Activated CD4-positive, alpha-beta T cell treated with anti-CD3 and anti-CD28 coated beads, Interleukin-2, Interleukin-6, amounts not matched to agents 100 ng/mL and 50 ng/mL, durations not matched to agents 16 hours and 8 hours (primary cell): ENCODE results near the gene ADAMTSL3.

Experiments used
- DNase-seq: peaks from one replicate; pipeline ENCODE4 v3.0.0-alpha.2; 2020

ADAMTSL3 gene

DNA sequence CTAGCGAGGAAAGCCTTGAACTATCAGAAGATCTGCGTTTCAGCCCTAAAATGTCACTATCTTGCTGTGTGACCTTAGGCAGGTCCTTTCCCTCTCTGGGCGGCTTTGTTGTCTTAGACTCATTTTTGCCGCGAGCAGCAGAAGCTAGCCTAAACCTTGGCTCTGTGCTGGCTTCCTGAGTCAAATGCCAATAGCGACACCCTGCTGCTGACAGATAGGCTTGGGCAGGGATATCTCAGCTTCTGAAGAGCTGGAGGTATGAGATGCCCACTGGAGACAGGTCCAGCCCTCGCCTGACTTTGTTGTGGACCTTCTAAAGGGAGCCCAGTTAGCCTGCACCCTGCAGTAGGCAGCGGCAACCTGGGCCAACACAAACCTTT is 1.3 kb downstream of the ADAMTSL3 start:
- no peak for DNase-seq

DNA sequence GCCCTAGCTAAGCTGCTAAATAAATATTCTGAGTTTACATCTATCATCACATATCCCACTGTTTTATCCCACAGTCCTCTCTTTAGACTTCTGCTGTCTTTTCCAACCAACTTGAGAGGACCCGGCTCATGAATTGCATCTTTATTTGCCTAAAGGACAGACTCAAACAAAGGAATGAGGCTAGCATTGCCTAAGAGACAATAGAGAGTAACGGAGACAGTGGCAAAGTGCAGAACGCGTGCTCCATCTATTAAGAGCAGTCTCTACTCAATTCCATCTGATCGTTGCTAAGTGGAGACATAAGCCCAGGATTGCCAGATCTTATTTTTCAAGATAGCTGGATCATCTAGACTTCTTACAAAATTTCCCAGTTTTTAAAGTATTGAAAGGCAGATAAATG is 2.3 kb downstream of the ADAMTSL3 start:
- DNase-seq: no peak

DNA sequence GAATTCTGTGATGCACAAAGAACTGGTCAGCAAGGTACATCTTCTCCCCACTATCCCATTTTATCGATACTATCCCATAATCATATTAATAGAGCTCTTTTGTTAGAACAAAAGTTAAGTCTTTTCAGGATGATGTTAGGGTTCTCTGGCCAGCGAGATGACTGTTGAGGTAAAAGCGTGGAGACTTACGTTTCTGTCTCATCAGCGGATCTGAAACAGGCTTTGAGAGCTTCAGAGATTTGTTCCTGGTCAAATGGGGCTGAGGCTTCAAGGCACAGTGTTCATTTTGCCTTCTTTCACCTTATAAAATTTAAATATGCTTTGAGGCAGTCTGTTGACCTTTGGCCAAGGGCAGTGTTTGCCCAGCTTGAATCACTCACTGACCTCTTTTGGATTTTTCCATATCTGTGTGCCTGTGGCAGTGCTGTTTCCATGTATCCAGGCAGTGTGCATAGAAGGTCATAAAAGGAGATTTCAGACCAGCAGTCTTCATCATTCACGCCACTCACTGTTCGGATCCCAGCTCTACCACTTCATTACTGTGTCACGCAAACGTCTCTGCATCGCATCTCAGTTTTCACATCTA is 3.1 kb downstream of the ADAMTSL3 start:
- no peak for DNase-seq

DNA sequence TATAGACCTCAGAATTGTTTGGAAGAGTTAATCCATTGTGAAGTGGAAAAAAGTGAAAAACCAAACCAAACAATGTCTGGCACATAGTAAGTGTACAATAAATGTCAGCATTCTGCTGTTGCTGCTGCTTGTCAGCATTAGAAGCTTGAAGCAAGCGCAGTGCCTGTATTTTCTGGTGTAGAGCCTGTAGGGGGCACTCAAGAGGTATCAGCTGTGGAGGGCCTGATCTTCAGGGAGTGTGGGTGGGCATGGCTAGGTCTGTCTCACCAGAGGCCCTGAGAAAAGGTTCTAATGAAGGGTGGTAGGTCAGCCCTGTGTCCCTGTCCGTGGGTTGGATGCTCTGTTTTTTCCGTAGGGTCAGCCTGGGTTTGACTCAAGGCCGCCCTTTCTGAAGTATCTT is 3.6 kb downstream of the ADAMTSL3 start:
- DNase-seq: no peak

DNA sequence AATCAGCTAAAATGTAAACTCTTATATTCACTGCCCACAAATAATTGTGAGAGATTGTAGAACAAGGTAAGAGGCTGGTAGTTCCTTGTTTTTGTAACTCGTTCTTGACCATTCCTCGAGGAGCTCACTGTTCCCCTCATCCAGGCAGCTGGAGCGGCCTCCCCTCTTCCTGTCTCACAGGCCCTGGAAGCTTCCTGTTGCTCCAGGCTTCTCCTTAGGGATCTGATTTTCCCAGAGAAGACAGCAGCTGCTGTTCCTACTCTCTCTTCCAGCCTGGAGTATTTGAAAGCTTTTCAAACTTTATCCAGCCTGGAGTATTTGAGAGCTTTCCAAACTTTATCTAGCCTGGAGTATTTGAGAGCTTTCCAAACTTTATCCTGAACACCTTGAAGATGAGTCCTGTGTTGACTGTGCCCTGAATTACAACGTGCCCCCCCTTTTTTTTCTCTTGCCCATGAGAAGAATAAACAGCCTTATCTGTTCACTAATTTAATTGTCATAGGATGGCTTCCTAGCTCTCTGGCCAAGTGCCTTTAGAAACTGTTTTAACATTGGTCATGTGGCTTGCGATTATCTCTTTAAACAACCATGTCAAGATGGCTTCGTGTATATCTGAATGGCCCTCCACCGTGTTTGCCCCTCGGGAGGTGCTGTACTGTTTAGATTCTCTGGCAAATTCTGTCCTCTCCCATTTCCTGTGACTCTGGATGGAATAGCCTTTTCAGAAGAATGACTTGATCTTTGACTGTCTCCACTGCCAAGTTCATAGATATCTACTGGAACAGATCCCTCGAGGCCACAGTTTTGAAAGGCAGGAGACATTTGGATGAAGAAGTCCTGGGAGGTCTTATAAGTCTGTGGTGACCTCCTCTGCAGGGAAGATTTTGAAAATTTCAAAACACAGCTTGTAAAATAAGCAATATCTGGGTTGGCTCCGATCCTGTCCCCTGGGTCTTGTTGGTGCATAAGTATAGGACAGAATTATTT is 4.8 kb downstream of the ADAMTSL3 start:
- no peak for DNase-seq

DNA sequence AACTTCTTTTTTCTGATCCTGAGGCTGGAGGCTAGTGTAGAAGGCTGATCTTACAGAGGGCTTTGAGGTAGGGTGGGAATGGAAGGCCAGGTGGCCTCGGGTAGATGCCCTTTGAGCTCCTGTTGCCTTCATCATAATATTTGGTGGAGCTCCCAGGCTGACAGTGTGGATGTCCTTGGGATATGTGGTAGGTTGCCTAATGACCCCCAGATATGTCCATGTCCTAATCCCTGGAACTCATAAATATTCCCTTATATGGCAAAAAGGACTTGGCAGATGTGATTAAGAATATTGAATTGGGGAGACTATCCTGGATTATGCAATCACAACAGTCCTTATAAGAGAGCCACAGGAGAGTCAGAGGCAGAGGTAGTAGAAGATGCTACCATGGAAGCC is 5.5 kb downstream of the ADAMTSL3 start:
- no peak for DNase-seq

DNA sequence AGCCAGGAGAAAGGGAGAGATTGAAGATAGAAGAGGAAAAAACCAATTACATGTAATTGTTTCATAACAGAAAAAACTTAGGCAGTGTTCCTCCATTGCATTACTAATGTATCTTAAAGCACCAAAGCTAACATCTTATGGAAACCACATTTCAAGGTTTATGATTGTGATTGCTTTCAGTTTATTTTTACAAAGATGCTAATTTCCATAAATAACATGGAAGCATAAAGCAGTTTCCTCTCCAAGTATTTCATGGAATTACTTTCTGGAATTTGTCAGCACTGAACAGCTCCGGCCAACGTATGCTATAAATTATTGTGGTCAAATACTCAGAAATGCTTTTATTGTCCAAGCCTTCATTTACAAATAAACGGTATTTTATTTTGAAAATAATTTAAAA is 11.6 kb downstream of the ADAMTSL3 start:
- no peak for DNase-seq

DNA sequence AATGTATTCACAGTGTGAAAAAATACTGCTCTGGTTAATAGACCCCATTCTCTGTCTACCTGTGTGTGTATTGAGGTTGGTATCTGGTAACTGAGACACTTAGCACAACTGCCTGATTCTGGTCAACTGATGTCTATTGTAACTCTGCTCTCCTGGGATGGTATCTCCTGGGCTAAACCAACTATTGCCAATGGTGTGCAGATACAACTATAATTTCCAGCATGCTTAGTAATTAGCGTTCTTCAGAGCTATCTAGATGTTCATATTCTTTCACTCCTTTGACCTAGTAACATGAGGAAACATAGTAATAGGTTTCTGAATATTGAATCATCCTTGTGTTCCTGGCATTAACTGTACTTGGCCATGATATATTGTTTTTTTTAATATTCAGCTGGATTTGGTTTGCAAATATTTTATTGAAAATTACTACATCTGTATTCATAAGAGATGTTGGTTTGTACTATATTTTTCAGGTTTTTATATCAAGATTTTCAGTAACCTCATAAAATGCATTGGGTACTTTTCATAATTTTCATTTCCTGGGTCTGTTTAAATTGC is 16.8 kb downstream of the ADAMTSL3 start:
- no peak for DNase-seq

DNA sequence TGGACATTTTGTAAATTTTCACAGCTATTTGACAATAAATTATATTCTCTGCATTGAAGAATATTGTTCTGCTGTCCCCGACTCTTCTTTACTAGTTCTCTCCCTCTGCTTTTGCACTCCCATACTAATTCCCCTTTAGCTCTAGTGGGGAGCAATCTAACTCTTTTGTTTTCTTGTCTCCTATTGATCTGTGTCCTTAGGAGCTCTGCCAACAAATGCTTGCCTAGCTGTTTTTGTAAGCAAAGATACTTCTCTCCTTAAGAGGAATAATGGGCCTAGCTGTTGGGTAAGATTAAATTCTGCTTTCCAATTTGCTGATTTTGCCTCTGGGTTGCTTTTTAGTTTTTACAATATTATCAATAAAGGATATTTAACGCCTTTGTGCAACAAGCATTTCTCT is 17.7 kb downstream of the ADAMTSL3 start:
- DNase-seq: no peak

DNA sequence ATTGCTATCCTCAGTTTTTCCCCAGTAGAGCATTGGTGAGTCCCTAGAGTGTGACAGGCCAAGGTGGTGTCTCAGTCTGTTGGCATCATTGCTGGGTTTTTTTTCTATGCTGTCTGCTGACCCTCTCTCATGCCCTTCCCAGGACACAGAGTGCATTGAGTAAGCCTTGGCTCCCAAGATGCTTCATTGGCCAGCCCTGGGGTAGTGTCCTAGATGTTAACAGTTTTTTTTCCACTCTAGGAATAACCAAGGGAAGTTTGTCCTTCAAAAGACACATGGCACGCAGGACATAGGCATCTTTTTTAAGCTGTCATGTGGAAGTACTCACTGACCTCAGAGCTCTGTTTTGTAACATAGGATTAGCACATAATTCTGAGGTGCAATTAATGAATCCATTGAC is 19.5 kb downstream of the ADAMTSL3 start:
- no peak for DNase-seq

DNA sequence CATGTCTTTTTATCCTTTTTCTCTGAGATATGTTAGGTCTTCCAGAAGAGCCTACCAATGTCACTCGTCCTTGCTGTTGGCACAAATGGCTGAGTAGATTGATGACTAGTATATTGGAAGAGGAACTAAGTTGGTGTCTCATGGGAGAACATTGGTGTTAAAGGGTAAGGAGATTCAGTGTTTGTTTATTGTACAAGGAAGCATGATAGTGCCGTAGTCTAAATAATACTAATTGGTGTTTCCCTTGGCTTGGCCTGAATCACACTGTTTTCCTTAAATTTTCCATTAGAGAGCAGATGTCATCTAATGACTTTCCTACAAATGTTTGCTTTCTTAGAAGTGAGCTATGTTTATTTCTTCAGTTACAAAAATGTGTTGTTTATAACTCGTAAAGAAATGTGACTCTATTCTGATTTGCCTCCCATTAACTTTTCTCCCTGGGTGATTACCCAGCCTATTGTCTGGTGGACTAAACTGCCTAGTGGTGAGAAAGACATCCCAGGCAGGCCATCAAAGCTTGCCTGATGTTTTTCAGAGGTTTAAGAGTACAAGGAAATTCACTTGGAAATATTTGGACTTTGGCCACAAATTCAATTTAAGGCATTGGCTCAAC is 28.7 kb downstream of the ADAMTSL3 start:
- DNase-seq: no peak

DNA sequence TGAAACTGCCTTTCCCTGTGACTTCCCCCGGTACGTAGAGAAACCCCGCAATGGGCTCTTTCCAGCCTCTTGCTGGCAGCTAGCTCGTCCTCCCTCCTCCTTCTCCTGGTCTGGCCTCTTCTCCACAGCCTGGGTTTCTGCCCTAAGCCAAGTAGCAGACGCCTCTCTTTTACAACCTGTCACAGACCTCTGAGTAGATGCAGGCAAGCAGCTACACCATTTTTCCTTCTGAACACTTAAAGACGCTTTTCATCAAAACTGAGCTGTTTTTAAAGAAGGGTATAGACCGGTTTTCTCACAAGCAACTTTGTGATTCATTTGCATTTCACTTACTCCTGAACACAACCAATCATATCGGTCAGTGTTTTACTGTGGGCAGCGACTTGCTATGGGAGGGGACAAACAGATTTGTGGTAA is 32.0 kb downstream of the ADAMTSL3 start:
- no peak for DNase-seq

DNA sequence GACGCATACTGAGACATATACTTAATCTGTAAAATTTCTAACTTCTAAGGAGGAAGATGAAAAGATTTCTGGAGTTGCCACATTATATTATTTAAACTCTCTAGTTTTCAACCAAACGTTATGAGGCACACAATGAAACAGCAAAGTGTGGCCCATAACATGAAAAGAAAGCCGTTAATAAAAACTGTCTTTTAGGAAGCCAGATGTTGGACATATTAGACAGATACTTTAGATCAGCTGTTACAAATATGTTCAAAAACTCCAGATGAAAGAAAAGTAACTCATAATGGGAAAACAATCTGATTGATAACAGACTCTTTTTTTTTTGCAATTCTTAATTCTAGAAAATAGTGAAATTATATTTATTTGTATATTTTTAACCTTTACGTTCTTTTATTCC is 34.3 kb downstream of the ADAMTSL3 start:
- no peak for DNase-seq

DNA sequence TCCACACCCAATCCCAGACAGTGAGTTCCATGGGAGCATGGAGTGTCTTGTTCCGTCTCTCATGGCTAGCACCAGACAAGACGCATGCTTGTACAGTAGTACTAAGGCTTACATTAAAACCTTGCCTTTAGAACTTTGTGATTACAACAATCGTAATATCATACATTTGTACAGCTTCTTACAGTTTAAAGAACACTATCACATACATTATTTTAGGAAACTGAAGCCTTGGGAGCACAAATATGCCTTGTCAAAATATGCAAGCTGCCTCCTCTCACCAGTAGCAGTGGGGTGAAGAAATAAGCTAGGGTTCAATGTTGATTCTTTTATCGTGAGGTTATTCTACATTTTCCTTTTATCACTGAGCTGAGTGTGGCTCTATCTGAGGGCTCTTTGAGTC is 36.8 kb downstream of the ADAMTSL3 start:
- DNase-seq: no peak

DNA sequence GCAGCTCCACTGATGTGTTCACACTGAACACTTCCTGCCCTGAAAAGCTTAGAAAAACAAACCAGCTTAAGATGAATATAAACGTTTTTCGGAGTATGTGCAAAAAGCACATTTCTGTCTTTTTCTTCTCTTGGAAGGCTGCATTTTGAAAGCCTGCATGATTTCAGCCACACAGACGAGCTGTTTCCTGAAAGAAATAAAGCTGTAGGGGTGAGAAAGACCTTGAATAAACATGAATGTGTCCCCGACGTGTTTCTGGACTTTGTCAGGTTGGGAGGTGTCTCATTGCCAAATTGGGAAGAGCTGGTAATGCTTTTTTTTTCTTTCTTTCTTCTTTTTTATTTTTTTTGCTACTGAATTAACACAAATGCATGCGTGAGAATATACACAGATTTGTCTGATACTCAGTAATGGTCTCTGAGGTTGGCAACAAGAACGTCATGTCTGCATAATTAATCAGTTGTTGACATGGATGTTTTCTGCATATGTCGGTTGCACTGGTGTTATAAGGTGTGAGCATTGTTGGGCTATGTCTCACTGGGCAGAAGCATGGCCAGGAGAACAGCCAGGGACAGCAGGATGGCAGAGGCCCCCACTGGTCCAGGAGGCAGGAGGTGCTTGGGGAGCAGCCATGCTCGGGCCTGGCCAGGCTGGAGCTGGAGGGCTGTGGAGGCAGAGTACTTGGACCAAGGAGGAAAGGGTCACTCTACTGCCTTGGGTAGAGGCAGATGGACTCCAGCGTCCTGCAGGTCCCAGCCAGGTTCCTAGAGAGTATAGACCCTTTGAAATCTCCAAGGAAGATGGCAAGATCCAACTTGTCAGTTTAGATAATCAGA is 39.0 kb downstream of the ADAMTSL3 start:
- no peak for DNase-seq

DNA sequence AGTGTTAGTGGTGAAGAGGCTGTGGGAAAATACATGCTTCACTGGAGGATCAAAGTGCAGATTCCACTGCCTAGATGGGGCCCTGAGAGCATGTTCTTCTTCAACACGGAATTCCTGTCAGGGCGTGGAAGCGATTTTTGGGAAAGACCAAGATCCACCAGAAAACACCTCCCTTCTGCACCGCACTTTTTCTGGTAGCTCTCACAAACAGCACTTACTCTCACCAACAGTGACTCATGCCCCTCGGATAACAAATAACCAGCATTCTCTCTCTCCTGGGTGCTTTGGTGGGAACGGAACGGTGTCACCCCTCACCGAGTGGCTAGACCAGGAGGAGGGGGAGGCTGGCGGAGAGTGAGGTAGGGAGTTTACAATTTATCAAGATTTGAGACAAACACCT is 40.1 kb downstream of the ADAMTSL3 start:
- DNase-seq: no peak

DNA sequence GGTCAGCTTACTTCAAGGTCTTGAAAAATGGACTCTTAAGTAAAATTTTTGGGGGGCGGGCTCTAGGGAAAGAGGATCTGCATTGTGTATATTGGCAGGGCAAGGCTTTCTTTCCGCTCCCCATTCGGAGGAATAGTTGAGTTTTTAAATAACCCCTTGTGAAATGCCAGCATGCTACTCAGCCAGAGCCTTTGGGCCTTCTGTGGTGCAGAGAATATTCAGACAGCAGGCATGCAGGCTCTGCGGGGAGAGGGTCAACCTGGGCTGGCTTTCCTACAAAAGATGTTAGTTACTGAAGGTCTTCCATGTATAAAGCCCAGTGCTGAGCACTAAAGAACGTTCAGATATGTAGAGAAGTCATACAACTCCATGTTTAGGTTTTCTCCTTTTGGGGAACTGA is 40.6 kb downstream of the ADAMTSL3 start:
- DNase-seq: no peak

DNA sequence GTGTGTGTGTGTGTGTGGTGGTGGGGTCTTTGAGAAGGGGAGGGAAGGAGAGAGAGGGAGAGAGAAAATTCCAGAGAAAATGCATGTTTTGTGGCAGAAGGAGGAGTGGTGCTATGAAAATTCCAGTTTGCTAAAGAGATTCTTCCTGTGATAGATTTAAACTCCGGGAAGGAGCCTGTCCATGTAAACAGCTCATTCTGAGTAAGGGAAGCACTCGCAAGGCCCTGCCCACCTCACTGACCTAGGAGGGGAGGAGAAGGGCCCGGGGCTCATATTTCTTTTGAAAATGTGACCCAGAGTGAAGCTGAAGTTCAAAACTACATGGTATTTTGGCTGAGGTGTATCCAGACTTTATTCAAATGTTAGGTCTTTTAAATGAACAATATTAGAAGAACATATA is 41.3 kb downstream of the ADAMTSL3 start:
- no peak for DNase-seq

DNA sequence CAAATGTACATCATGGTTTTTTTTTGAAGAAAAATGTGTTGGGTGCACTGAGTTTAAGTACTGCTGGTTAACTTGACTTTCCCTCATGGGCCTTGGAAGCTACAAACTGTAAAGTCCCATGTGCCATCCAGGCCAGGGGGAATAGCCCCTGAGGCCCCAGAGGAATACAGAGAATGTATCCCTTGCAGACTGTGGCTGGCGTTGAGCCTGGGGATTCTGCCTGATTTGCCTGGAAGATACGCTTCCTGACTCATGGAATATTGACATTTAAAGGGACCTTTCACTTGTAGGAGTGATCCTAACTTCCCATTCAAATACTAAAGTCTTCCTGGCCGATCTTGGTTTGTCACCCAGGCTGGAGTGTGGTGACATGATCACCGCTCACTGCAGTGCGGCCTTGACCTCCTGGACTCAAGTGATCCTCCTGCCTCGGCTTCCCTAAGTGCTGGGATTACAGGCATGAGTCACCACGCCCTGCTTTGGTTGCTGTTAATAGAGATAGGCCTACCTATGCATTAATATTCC is 42.0 kb downstream of the ADAMTSL3 start:
- DNase-seq: no peak

DNA sequence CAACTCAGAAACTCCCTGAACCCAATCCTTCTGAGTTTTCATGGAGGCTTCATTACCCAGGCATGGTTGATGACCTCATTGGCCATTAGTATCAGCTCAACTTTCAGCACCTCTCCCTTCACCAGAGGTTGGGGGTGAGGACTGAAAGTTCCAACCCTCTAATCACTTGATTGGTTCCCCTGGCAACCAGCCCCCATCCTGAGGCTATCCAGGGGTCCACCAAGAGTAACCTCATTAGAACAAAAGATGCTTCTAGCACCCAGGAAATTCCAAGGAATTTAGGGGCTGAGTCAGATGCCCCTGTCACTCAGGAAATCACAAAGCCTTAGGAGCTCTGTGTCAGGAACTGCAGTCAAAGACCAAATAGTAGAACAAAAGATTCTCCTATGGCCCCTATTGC is 43.8 kb downstream of the ADAMTSL3 start:
- no peak for DNase-seq

DNA sequence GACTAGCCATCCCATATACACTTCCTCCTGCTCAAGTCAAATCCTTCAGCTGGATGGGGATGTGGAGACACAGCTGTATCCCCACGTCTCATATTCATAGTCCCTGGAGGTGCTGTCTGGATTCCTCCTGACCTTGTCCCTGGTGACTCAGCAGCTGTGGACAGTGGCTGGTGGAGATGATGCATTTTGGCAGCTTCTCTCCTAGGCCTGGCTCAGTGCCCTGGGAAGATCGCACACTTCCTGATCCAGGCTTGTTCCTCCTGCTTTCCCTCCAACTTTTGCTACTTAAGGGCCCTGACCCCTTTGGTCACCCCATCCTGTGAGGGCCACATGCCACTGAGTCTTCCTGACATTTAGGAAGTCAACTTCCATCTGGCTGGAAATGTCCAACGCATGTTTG is 44.4 kb downstream of the ADAMTSL3 start:
- no peak for DNase-seq

DNA sequence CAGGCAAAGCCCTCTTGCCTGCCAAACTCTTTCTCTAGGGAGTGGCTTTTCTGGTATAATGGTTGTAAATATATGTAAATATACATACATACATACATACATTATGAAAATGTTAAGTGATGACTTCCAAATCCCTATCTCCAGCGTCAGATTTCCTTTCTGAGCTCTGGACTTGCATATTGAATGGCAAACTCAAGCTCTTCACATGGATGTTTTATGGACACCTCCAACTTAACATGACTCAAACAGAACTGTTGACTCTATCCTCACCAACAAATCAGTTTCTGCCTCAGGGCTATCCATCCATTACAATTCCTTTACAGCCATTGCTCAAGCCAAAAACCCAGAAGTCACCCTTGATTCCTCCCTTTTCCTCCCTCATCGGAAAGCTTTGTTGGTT is 45.1 kb downstream of the ADAMTSL3 start:
- DNase-seq: no peak

DNA sequence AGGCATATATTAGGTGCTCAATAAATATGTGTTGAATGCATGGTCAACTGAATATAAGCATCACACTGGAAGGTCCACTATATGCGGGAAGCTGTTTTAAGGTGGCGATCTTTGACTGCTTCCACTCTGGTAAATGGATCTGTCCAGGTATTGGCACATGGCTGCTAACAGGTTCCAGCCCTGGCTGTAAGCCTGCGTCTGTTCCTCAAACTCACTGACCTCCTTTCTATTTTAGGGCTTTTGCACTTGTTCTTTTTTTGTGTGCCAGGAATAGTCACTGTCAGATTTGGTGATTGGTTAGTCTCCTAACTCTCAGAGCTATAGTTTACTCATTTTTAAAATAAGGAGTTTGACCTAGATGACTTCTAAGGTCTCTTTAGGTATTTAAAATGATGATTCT is 46.2 kb downstream of the ADAMTSL3 start:
- no peak for DNase-seq
